ENCODE data around the gene FER. TPM values are rescaled to one million over a fixed set of nuclear protein-coding genes. Genes with fewer than 3 reads are reported as not detected.

Gene FER
- total RNA-seq, 1 experiment from 2014 or later: 18.0 TPM

GRCh38 chr5:108869066-108869465, 121.4 kb downstream of the FER start:
- no peaks in the 10 kb centered on the region for H3K27me3 ChIP-seq (ENCODE audit: insufficient read depth, low read length)
- H4K91ac ChIP-seq (ENCODE audit: insufficient read length, low read depth, low read length): no peak overlapping the region
- peaks cover 0 to 2% of the 10 kb centered on the region in 2 experiments; a peak in 1 of 5 replicates for H3K9me3 Mint-ChIP-seq
- TF ChIP-seq CTCF (conservative IDR thresholded peaks at IDR 0.05): no peak
- no peak overlapping the region for H3K4me3 Mint-ChIP-seq
- DNase-seq: no peak
- H3K4me1 Mint-ChIP-seq: no peaks in the 10 kb centered on the region
- H3K9ac ChIP-seq (ENCODE audit: extremely low read depth, insufficient read length, low read length): no peak overlapping the region
- no peak overlapping the region for H2BK12ac ChIP-seq (ENCODE audit: insufficient read length, low read depth, low read length)
- no peaks in the 10 kb centered on the region for H3K79me2 ChIP-seq (ENCODE audit: insufficient read depth, low read length)
- H3K9me3 ChIP-seq (ENCODE audit: control insufficient read depth, low read depth, low read length): no peaks in the 10 kb centered on the region
- H2BK20ac ChIP-seq (ENCODE audit: low read depth, low read length, poor library complexity, severe bottlenecking): no peak overlapping the region
- H3K79me1 ChIP-seq (ENCODE audit: insufficient read depth, low read depth, low read length, poor library complexity, severe bottlenecking): no peaks in the 10 kb centered on the region
- no peak overlapping the region for H4K8ac ChIP-seq (replicated peaks; ENCODE audit: insufficient read length, low read depth, low read length)
- H2BK15ac ChIP-seq (ENCODE audit: low read depth, low read length): no peak overlapping the region
- H3K4ac ChIP-seq (ENCODE audit: low read depth, low read length): no peak overlapping the region
- H3K4me1 ChIP-seq (ENCODE audit: insufficient read depth, low read length): no peaks in the 10 kb centered on the region
- H2BK5ac ChIP-seq (ENCODE audit: insufficient read length, low read length): no peak overlapping the region
- H4K20me1 ChIP-seq (ENCODE audit: control insufficient read depth, insufficient read depth, insufficient read length): no peaks in the 10 kb centered on the region
- WGBS (ENCODE audit: extremely low coverage, insufficient read length, low lambda C conversion rate): no CpG with 5 or more reads among the region's 1 CpG
- H3K56ac ChIP-seq (ENCODE audit: insufficient read length, low read depth, low read length): no peak overlapping the region
- no peaks in the 10 kb centered on the region for H3K23me2 ChIP-seq (ENCODE audit: insufficient read length, low read depth, low read length, poor library complexity, severe bottlenecking)
- H3K23ac ChIP-seq (ENCODE audit: insufficient read length, low read depth, low read length): no peak overlapping the region
- H3K27me3 Mint-ChIP-seq (ENCODE audit: low read depth): no peaks in the 10 kb centered on the region
- H3K14ac ChIP-seq (ENCODE audit: insufficient read depth, low read length): no peak overlapping the region
- H3K18ac ChIP-seq (ENCODE audit: insufficient read length, low read depth, low read length): no peak overlapping the region
- peaks cover 0 to 6% (median 5%) of the 10 kb centered on the region in 3 experiments; a peak in 3 of 7 replicates for H3K36me3 Mint-ChIP-seq (ENCODE audit: insufficient read depth in 1 of 3, low read depth in 3 of 3)
- no peak overlapping the region for H4K5ac ChIP-seq (ENCODE audit: insufficient read length, low read depth, low read length)
- no peak overlapping the region for H2AFZ ChIP-seq (ENCODE audit: low read length)
- no peak overlapping the region for H3K27ac ChIP-seq (ENCODE audit: insufficient read length, low read depth, low read length)
- H2AK5ac ChIP-seq (ENCODE audit: insufficient read length, low read length): no peak overlapping the region
- H2BK120ac ChIP-seq (ENCODE audit: low read depth, low read length, poor library complexity, severe bottlenecking): no peak overlapping the region
- H3K27ac Mint-ChIP-seq: 0 out of 7 replicates have a peak overlapping the region, but pooled peaks of 1 of the 3 experiments have one; percentile 52
- H3K4me2 ChIP-seq (ENCODE audit: insufficient read depth, insufficient read length, low read length): no peak overlapping the region
- no peak overlapping the region for H3T11ph ChIP-seq (ENCODE audit: low read length)
